Neutrophil (primary cell): Measurements from ENCODE around the gene INCENP.

Source experiments
- H3K27ac ChIP-seq: fragments of 200-600 bp; sonication (generic); 2 replicates; pipeline ENCODE4 v1.5.1; 2016; ENCODE audit warnings: mild to moderate bottlenecking, moderate library complexity
- H3K27me3 ChIP-seq: fragments of 200-600 bp; sonication (generic); 2 replicates; pipeline ENCODE4 v1.6.0; 2016; ENCODE audit warnings: mild to moderate bottlenecking
- H3K36me3 ChIP-seq: fragments of 200-600 bp; sonication (generic); 2 replicates; pipeline ENCODE4 v1.5.1; 2017
- H3K4me1 ChIP-seq, 2 experiments: fragments of 200-600 bp in 1 of 2; sonication (generic) in 1 of 2; 1 replicate in 1 of 2; 2 replicates in 1 of 2; pipeline versions ENCODE4 v1.5.1 to v1.6.1; 2013 to 2016; ENCODE audit warnings: low read depth in 1 of 2, low read length in 1 of 2, mild to moderate bottlenecking in 1 of 2, moderate library complexity in 1 of 2; ENCODE audit not compliant: control insufficient read depth in 1 of 2, insufficient read depth in 1 of 2
- H3K4me3 ChIP-seq, 2 experiments: fragments of 200-600 bp in 1 of 2; sonication (generic) in 1 of 2; 1 replicate in 1 of 2; 2 replicates in 1 of 2; pipeline ENCODE4 v1.5.1; 2013 to 2016; ENCODE audit warnings: low read depth in 1 of 2, low read length in 1 of 2, mild to moderate bottlenecking in 1 of 2, moderate library complexity in 1 of 2
- H3K9me3 ChIP-seq: fragments of 200-600 bp; sonication (generic); 2 replicates; pipeline ENCODE4 v1.5.1; 2016
- CTCF ChIP-seq: fragments of 200-600 bp; sonication (generic); IDR thresholded peaks from 2 replicates; pipeline ENCODE4 v1.5.1; 2016; ENCODE audit warnings: antibody characterized with exemption

Gene INCENP

GRCh38 chr11:62125316-62125715 lies 1.5 kb downstream of the INCENP start:
- peaks cover 22 to 27% of the 10 kb centered on the region in 2 experiments for H3K4me1 ChIP-seq
- no peaks in the 10 kb centered on the region for H3K9me3 ChIP-seq
- no peak overlapping the region for H3K27ac ChIP-seq
- no peak overlapping the region for H3K4me3 ChIP-seq
- H3K27me3 ChIP-seq = no peaks in the 10 kb centered on the region
- peaks cover 24% of the 10 kb centered on the region for H3K36me3 ChIP-seq
- TF ChIP-seq CTCF = no peak

- no peak for TF ChIP-seq CTCF
- peaks cover 22 to 27% of the 10 kb centered on the region in 2 experiments for H3K4me1 ChIP-seq
- H3K9me3 ChIP-seq = no peaks in the 10 kb centered on the region
- H3K36me3 ChIP-seq = peaks cover 30% of the 10 kb centered on the region
- H3K27ac ChIP-seq = no peak overlapping the region
- no peak overlapping the region for H3K4me3 ChIP-seq
- H3K27me3 ChIP-seq = no peaks in the 10 kb centered on the region
Observed at GRCh38 chr11:62125881-62126280, 2.1 kb downstream of the INCENP start.

GRCh38 chr11:62127426-62127825 lies 3.6 kb downstream of the INCENP start:
- no peak overlapping the region for H3K27ac ChIP-seq
- peaks cover 39% of the 10 kb centered on the region for H3K36me3 ChIP-seq
- H3K27me3 ChIP-seq = no peaks in the 10 kb centered on the region
- H3K4me3 ChIP-seq = no peak overlapping the region
- peaks cover 22 to 27% of the 10 kb centered on the region in 2 experiments for H3K4me1 ChIP-seq
- TF ChIP-seq CTCF = no peak
- no peaks in the 10 kb centered on the region for H3K9me3 ChIP-seq

- no peaks in the 10 kb centered on the region for H3K9me3 ChIP-seq
- no peaks in the 10 kb centered on the region for H3K27me3 ChIP-seq
- H3K36me3 ChIP-seq = peaks cover 45% of the 10 kb centered on the region
- H3K4me1 ChIP-seq = peaks cover 20 to 25% of the 10 kb centered on the region in 2 experiments
- TF ChIP-seq CTCF = no peak
- no peak overlapping the region for H3K4me3 ChIP-seq
- H3K27ac ChIP-seq = no peak overlapping the region
Observed at GRCh38 chr11:62127941-62128770, 4.3 kb downstream of the INCENP start.

GRCh38 chr11:62128835-62129234 lies 5.0 kb downstream of the INCENP start:
- peaks cover 17 to 21% of the 10 kb centered on the region in 2 experiments for H3K4me1 ChIP-seq
- H3K4me3 ChIP-seq = no peak overlapping the region
- H3K27me3 ChIP-seq = no peaks in the 10 kb centered on the region
- TF ChIP-seq CTCF = no peak
- no peak overlapping the region for H3K27ac ChIP-seq
- no peaks in the 10 kb centered on the region for H3K9me3 ChIP-seq
- H3K36me3 ChIP-seq = peaks cover 52% of the 10 kb centered on the region
